HL-60/S4 (cell line): ENCODE measurements around the gene PRICKLE3.

Source experiments
- in situ Hi-C: fragments of 300-500 bp; cut with MboI; formaldehyde crosslinking; loops from 2 replicates; pipeline ENCODE4 v1.14.3; 2022; ENCODE audit warnings: low sequenced_read_pairs

PRICKLE3 gene, protein sequence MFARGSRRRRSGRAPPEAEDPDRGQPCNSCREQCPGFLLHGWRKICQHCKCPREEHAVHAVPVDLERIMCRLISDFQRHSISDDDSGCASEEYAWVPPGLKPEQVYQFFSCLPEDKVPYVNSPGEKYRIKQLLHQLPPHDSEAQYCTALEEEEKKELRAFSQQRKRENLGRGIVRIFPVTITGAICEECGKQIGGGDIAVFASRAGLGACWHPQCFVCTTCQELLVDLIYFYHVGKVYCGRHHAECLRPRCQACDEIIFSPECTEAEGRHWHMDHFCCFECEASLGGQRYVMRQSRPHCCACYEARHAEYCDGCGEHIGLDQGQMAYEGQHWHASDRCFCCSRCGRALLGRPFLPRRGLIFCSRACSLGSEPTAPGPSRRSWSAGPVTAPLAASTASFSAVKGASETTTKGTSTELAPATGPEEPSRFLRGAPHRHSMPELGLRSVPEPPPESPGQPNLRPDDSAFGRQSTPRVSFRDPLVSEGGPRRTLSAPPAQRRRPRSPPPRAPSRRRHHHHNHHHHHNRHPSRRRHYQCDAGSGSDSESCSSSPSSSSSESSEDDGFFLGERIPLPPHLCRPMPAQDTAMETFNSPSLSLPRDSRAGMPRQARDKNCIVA

DNA sequence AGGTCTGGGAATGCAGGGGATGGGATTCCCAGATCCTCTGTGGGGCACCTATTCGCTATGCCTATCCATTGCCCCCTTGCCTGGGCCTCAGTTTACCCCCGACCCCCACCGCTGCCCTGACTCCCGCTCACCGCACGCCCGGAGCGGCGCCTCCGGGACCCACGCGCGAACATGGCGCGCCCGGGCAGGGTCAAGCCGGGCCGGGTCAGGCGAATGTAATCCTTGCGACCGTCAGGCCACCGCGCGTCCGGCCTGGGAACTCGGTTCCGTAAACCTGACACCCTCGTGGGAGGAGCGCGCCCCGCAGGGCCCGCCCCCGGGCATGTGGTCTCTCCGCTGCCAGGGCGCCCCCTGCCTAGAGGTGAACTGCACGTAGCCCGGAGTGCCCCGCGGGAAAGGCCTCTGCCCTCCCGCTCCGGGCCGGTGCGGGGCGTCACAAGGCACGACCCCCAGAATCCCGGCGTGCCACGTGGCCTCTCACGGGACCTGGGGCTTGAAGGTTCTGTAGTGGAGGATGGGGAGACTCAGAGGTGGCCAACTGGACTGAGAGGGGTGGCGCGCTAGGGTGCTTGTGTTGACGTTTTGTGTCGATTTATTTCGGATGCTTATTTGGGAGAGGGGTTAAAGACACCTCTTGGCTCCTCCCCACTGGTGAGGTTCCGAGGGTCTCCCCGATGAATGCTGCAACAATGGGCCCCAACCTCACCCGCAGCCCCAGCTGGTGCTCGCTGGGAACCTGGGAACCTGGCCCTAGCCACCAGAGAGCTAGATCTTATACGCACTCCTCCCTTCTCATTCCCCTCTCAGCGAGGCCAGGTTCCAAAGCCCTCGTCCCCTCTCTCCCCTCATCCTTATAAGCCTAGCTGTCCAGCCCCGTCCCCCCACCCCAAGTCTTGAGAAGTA, at the start of gene PRICKLE3:
TSS of gene PRICKLE3 (minus strand) at position 249 of the 903 bp plus-strand sequence. CDS start at position 173, 76 bp downstream.
- in situ Hi-C loops = no loop called here

DNA sequence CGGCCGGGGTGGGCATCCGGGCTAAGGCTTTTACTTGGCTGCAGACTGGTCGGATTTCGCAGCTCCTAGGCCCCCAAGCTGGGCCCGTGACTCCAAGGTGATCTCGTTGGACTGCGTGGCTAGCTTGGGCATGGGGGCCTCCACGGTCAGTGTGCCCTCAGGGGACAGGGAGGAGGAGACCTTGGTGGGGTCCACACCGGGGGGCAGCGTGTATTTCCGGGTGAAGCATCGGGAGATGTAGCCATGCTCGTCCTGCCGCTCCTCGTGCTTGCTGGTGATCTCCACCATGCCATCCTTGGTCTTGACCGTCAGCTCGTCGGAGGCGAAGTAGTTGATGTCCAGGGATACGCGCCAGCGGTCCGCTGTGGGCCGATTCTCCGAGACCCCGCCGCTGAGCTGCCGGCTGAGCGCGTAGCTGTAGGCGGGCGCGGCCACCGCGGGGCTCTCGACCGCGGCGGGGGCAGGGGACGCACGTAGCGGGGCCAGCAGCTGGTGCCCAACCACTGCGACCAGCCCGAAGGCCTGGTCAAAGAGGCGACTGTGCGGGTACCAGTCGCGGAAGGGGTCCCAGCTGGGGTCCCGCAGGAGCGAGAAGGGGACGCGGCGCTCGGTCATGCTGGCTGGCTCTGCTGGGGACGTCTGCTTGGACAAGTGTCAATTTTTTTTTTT, 47.8 kb upstream of the PRICKLE3 start:
- in situ Hi-C loops = no loop called here

DNA sequence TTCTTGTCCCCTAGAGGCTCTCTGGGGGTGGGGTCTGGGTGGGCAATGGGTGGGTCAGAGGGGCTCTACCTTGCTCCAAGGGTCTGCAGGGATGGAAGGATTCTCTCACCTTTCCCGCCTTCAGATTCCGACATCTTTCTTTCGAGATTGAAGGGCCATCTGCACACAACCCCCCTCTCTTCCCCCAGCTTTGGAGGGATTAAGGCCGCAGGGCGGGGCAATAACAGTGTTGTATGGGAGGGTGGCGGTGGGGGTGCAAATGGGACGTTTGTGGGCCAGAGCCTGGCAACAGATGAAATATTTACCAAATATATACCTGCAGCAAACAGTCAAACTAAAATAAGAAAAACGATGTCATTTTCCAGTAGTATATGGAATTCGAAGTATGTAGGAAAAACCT, 47.0 kb upstream of the PRICKLE3 start, which contains the start of gene CACNA1F:
TSS of gene CACNA1F (minus strand) at position 165 of the 400 bp plus-strand sequence. CDS start at position 134, 31 bp downstream.
- in situ Hi-C loops = no loop called here

DNA sequence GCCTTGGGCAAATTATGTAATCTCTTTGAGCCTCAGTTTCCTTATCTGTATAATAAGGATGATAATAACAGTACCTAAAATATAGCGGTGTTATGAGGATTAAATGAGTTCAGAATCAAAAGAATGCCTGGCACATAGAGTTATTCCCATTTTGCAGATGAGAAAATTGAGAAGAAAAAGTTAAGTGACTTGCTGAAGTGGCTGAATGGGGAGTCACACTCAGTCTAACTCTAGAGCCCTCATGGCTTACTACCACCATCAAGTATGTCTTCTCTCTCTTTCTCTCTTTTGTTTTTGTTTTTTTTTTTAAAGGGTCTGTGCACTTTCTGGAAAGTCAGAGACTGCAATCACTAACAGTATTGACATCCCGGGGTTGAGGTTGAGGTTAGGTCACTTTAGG, 46.4 kb upstream of the PRICKLE3 start:
- in situ Hi-C loops = no loop called here

DNA sequence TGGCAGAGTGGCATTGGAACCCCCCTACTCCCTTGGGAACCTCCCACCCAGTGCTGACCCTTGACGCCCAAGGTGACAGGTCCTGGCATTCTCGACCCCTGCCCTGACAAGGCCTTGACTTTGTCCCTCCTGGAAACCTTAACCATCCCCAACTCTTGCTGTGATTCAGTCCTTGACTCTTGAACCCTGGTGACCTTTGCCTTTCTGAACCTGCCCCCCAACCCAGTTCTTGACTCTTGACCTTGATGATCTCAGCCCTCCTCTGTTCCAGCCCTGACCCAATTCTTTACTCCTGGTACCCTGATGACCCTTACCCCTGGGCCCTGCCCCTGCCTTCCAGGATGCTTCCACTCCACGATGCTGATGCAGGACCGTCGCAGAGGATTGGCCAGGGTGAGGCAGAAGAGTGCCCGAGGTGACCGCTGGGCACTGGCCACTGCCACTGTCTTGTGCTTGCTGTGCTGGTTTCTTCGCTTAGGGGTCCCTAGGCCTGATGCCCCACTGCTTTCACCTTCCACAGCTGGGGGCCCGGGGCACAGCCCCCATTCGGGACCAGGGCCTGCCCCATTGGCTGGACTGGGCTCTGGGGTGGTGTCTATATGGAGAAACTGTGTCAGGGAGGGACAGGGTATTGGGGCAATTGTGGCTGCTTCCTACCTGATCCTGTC, 45.3 kb upstream of the PRICKLE3 start:
- in situ Hi-C loops = no loop called here

DNA sequence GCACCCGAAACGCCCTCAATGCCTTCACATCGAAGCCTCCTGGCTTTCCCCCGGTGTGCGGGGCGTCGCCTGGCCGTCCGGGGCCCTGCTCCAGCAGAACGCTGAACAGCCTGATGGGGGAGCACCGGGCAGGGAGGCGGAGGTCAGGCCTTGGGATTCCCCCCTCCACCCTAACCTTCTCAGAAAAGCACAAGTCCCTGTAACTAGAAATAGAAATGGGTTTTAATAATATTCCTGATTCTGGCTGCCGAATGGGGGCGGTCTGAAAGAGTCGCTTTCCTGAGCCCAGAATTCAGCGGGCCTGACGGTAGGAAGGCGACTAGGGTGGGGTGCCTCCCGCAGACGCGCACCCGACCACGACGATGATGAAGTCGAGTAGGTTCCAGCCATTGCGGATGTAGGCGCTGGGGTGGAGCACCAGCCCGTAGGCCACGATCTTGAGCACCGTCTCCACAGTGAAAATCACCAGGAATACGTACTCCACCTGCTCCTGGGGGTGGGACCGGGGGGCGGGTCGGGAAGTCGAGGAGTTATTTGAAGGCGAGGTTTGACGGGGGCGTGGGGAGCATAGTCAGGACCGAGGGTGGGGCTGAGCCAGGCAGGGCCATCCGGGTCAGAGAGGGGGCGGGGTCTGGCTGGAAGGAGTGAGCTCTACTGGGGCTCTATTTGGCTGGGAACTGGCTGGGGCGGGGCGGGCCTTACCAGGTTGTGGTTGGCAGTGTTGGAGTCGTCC, 44.5 kb upstream of the PRICKLE3 start:
- in situ Hi-C loops = no loop called here

DNA sequence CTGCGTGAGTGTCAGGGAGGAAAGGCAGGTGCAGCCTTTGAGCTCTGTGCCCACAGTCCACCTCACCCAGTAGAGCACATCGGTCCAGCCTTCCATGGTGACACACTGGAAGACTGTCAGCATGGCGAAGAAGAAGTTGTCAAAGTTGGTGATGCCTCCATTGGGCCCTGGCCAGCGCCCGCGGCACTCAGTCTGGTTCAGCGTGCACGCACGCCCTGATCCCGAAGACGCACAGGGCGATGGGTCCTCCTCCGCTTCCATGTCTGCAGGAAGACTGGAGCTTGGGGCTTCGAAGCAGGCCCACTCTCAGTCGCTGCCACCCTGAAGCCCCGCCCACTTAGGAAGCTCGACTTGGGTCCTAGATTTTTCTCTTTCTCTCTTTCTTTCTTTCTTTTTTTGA, 42.0 kb upstream of the PRICKLE3 start:
- in situ Hi-C loops = no loop called here

DNA sequence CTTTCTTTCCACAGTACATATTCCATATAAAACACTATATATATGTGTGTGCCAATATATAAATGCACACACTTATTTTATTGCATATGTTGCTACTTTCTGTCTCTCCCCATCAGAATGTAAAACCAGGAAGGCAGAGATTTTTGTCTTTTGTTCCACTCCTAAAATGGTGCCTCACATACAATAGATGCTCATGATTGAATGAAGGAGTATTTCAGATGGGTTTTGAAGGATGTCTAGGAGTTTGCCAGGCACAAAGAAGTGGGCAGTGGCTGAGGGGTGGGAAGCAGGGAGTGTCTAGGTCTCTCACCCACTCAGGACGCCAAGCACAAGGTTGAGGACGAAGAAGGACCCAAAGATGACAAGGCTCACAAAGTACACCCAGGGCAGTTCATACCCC, 41.6 kb upstream of the PRICKLE3 start:
- in situ Hi-C loops = no loop called here

DNA sequence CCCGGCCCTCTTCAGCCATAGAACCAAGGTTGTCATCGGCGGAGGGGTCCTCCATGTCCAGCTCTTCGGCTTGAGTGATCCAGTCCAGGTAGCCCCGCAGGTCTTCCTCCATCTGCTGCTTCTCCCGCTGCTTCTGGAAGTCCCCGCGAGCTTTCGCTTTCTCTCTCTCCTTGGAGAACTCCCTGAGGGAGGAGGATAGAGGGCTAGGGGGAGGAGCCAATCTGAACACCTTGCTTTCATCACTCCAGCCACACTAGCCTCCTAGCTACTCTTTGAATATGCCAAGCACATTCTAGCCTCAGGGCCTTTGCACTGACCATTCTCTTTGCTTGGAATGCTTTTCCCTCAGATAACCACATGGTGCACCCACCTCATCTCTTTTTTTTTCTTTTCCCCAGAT, 40.8 kb upstream of the PRICKLE3 start:
- in situ Hi-C loops = no loop called here

DNA sequence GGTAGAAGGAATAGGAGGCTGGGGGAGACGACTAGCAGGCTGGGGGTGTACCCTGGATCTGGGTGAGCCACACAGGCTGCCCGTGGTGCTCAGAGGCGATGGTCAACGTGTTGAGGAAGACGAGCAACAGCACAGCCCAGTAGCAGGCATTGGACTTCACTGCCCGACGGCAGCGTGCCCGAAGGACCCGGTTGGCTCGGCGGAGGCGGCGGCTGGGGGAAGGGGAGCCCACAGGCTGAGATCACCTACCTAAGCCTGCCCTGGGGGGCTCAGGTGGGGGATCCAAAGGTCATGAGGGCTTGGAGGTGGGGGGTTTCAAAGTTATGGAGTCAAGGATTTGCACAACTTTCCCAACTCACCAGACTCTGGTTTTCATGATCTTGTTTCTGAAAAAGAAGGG, 39.7 kb upstream of the PRICKLE3 start:
- in situ Hi-C loops = no loop called here

DNA sequence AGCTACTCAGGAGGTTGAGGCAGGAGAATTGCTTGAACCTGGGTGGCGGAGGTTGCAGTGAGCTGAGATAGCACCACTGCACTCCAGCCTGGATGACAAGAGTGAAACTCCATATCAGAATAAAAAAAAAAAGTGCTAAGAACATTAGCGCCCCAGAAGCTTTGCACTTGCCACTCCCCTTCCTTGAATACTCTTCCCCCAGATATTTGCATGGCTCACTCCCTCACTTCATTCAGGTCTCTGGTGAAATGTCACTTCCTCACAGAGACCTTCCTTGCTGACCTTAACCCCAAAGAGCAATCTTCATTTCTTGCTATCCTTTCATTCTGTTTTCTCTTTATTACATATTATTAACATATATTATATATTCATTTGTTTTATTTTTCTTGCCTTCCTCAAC, 35.7 kb upstream of the PRICKLE3 start:
- in situ Hi-C loops = no loop called here

DNA sequence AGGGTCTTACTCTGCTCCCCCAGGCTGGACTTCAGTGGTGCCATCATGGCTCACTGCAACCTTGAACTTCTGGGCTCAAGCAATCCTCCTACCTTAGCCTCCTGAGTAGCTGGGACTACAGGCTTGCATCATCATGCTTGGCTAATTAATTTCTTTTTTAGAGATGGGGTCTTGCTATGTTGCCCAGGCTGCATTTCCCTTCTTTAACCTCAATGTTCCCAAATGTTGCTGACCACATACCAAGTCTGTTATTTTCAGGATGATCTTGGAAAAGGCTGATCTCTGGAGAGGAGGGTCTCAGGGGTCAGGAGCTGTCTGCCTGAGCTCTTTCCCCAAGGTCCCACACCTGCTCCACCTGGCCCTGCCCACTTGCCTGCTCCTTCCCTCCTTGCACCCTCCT, 33.9 kb upstream of the PRICKLE3 start:
- in situ Hi-C loops = no loop called here

DNA sequence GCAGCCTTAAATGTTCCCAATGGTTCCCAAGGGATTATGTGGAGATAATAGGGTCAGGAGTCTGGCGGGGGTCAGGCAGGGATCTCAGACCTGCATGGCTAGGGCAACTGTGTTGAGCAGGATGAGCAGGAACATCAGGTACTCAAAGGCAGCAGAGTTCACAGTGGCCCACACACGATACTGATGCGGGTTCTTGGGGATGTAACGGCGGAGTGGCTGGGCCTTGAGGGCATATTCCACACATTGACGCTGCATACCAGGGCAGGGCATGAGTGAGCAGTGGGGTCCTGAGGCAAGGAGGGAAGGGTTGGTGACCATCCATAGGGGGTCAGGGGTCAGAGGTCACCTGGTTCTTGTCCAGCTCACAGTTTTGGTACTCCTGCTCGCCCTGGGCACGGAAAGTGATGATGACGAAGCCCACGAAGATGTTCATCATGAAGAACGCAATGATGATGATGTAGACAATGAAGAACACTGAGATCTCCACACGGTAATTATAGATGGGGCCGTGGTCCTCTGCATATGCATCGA, 28.9 kb upstream of the PRICKLE3 start:
- in situ Hi-C loops = no loop called here

DNA sequence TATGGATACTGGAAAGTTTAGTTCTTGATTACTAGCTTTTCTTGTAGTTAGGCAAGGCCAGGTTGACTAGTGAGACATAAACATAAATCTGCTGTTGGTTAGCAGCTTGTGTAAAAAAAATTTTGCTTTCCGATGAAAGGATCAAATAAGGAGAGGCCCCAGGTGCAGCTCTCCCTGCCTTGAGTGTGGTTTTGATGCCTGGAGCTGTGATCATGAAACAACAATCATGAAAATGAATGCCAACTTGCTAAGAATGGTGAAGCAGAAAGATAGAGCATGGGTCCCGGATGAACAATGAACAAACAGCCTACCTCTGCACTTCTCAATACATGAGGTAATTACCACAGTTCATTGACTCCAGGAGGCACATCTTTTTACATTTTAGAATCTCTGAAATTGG, 28.2 kb upstream of the PRICKLE3 start:
- in situ Hi-C loops = no loop called here

DNA sequence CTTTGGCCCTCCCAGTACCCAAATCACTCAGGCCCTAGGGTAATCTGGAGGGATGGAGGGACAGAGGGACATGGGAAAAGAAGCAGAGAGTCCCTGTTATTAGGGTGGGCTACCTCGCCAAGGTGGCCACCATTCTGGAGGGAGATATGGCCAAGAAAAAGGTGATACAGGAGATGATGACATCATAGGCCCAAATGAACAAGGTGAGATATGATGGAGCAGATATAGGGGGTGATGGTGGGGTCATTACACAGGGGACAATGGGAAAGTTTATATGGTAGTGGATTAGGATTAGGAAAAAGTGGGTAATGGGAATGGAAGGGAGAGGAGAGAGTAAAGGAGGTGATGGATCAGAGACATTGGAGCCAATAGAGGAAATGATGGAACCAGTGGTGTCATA, 26.7 kb upstream of the PRICKLE3 start:
- in situ Hi-C loops = no loop called here

DNA sequence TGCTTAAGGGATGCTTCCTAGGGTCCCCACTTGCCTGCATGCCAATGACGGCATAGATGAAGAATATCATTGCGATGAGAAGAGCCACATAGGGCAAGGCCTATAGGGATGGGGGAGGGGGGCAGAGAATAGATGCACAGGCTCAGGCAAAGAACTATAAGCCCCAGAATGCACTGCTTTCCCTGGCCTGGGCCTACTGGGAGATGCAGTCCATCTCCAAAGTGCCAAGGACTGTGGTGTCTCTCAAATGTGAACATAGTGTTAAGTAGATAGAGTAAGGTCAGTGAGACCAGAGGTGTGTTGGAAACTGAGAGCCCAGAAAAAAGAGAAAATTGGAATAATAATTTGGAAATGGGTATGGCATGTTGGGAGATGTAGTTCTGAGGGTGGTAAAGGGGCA, 26.0 kb upstream of the PRICKLE3 start:
- in situ Hi-C loops = no loop called here

DNA sequence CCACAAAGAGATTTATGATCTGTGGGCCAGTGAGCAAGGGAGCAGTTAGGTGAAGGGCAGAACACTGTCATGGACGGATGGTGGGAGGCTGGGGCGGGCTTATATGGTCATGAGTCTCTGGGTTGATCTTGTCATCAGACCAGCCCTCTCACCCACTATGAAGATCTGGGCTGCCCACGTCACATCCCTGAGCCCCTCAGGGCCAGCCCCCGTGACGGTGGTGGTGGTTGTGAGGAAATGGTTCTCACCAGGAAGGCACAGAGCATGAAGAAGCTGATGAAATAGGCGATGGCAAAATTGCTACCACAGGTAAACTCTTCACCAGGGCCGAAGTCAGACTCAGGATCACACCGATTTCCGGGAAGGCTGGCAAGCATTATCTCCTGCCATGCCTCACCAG, 24.9 kb upstream of the PRICKLE3 start:
- in situ Hi-C loops = no loop called here

DNA sequence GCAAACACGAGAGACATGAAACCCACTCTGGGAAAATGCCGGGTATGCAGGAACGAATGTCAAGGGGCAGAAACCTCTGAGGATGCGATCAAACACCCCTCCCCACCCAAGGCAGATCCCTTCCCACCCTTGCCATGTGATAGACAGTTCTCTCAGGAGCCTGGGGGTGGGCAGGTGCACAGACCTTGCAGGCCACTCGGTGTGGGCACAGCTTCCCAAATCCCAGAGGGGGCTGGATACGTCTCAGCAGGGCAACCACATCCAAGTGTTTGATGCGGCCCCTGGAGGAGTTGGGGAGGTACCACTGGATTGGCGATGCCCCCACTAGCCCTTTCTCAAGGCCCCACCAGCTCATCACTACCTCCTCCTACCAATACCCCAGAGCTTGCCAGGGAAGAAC, 24.2 kb upstream of the PRICKLE3 start:
- in situ Hi-C loops = no loop called here

DNA sequence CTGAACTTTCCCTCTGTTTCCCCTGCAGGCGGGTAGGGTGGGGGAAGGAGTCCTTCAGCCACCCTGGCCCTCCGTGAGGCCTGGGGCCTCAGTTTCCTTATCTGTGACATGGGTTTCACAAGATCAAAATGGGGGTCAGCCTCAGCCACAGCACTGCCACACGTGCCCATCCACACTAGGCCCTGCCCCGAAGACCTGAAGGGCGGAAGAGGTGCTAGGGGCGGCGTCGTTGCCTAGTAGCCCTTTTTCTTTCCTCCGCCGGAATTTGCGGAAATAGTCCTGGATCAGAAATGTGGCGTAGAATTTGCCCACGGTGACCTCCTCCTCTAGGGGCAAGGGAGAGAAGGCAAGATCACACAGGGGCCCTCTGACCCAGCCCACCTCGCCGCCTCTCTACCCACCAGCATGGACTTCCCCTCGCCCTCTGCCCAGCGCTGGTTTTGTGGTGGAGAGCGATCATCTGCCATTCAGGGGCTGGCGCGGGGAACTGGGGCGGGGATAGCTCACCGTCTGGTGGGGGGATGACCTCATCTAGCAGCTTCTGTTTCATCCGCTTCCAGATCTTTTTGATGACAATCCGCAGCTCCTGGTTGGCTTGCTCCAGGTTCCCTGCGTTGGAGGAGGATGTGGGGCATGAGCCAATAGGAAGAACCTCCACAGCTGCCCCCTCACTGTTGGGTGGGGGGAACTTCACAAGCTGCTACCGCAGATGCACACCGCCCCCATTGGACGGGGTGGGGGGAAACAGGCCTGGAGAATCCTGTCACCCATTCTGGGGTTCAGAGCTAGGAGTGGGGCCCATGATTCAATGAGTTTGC, 23.5 kb upstream of the PRICKLE3 start:
- in situ Hi-C loops = no loop called here
